HepG2 (cell line): ENCODE data around the gene ITCH. TPM values are rescaled to one million over a fixed set of nuclear protein-coding genes. Genes with fewer than 3 reads are reported as not detected.
A peak's percentile ranks its signal among the peaks of the same experiment; 100 is the strongest.

Source experiments
- CHCHD3 ChIP-seq: sonication (generic); formaldehyde crosslinking; IDR thresholded peaks from 2 replicates; pipeline ENCODE4 v1.8.0; 2022; ENCODE audit warnings: mild to moderate bottlenecking, missing genetic modification reagents, moderate library complexity
- DZIP1 ChIP-seq: sonication (generic); formaldehyde crosslinking; IDR thresholded peaks from 2 replicates; pipeline ENCODE4 v1.5.0; 2020; ENCODE audit warnings: mild to moderate bottlenecking, missing genetic modification reagents
- EP300 ChIP-seq, 3 experiments: sonication (generic) in 1 of 3; formaldehyde crosslinking in 1 of 3; IDR thresholded peaks; 2 replicates each; pipeline versions ENCODE4 v1.5.1 to v1.6.1; 2011 to 2020; ENCODE audit warnings: low read depth in 2 of 3, low read length in 2 of 3, borderline replicate concordance in 1 of 3, improper control_type of control experiment in 1 of 3, mild to moderate bottlenecking in 1 of 3, missing genetic modification reagents in 1 of 3, moderate library complexity in 1 of 3
- FIP1L1 ChIP-seq: fragments of 200-400 bp; formaldehyde crosslinking; IDR thresholded peaks from 2 replicates; pipeline ENCODE4 v1.6.1; 2018; ENCODE audit warnings: low read depth, mild to moderate bottlenecking, low read length, moderate library complexity, borderline replicate concordance; ENCODE audit not compliant: insufficient read depth
- FLYWCH1 ChIP-seq: sonication (generic); formaldehyde crosslinking; IDR thresholded peaks from 2 replicates; pipeline ENCODE4 v1.8.1; 2023; ENCODE audit warnings: mild to moderate bottlenecking, missing genetic modification reagents
- GABPA ChIP-seq, 2 experiments: IDR thresholded peaks; 2 replicates each; pipeline ENCODE4 v1.6.1; 2011 to 2016; ENCODE audit warnings: low read depth in 2 of 2, low read length in 1 of 2, missing biosample characterization in 1 of 2, missing genetic modification characterization in 1 of 2
- GLI4 ChIP-seq: sonication (generic); formaldehyde crosslinking; IDR thresholded peaks from 2 replicates; pipeline ENCODE4 v1.5.1; 2020; ENCODE audit warnings: missing genetic modification reagents, mild to moderate bottlenecking, moderate library complexity, borderline replicate concordance
- KAT7 ChIP-seq: IDR thresholded peaks from 2 replicates; pipeline ENCODE4 v1.6.1; 2018; ENCODE audit warnings: borderline replicate concordance, missing compliant biosample characterization
- NCOA2 ChIP-seq: sonication (generic); formaldehyde crosslinking; IDR thresholded peaks from 2 replicates; pipeline ENCODE4 v1.8.0; 2022; ENCODE audit warnings: inconsistent platforms
- NFATC3 ChIP-seq: sonication (generic); formaldehyde crosslinking; IDR thresholded peaks from 2 replicates; pipeline ENCODE4 v1.5.1; 2020; ENCODE audit warnings: mild to moderate bottlenecking, missing genetic modification reagents
- PBX3 ChIP-seq: sonication (generic); formaldehyde crosslinking; IDR thresholded peaks from 2 replicates; pipeline ENCODE4 v1.8.1; 2023; ENCODE audit warnings: missing genetic modification reagents, inconsistent platforms, borderline replicate concordance
- PREB ChIP-seq: sonication (generic); formaldehyde crosslinking; IDR thresholded peaks from 2 replicates; pipeline ENCODE4 v1.4.0; 2020; ENCODE audit warnings: missing genetic modification reagents
- PTBP1 ChIP-seq: fragments of 200-400 bp; formaldehyde crosslinking; IDR thresholded peaks from 2 replicates; pipeline ENCODE4 v1.6.1; 2018; ENCODE audit warnings: low read length, low read depth; ENCODE audit not compliant: poor library complexity, severe bottlenecking
- SAP130 ChIP-seq: IDR thresholded peaks from 2 replicates; pipeline ENCODE4 v1.6.1; 2016; ENCODE audit warnings: low read depth
- SKI ChIP-seq: fragments of 450-650 bp; IDR thresholded peaks from one replicate; pipeline ENCODE4 v1.6.1; 2018; ENCODE audit warnings: mild to moderate bottlenecking; ENCODE audit not compliant: partially characterized antibody
- TBX2 ChIP-seq: sonication (generic); formaldehyde crosslinking; IDR thresholded peaks from 2 replicates; pipeline ENCODE4 v1.5.0; 2020; ENCODE audit warnings: missing genetic modification reagents, mild to moderate bottlenecking, borderline replicate concordance
- YEATS4 ChIP-seq: sonication (generic); formaldehyde crosslinking; IDR thresholded peaks from 2 replicates; pipeline ENCODE4 v1.4.0; 2020; ENCODE audit warnings: missing genetic modification reagents, borderline replicate concordance
- ZGPAT ChIP-seq: IDR thresholded peaks from 2 replicates; pipeline ENCODE4 v1.6.1; 2016; ENCODE audit warnings: mild to moderate bottlenecking
- ZNF12 ChIP-seq: sonication (generic); formaldehyde crosslinking; IDR thresholded peaks from 2 replicates; pipeline ENCODE4 v1.5.0; 2020; ENCODE audit warnings: missing genetic modification reagents
- ZNF670 ChIP-seq: sonication (generic); formaldehyde crosslinking; IDR thresholded peaks from 2 replicates; pipeline ENCODE4 v1.8.0; 2022; ENCODE audit warnings: mild to moderate bottlenecking, missing genetic modification reagents, borderline replicate concordance
- ZNF761 ChIP-seq: sonication (generic); formaldehyde crosslinking; conservative IDR thresholded peaks from 2 replicates; pipeline ENCODE4 v1.4.0; 2020; ENCODE audit warnings: mild to moderate bottlenecking, missing genetic modification reagents
- polyA plus RNA-seq, 8 experiments: library from polyadenylated mRNA; depleted of rRNA in 3 of 8; stranded (reverse) in 7 of 8; unstranded in 1 of 8; fragments of >200 nt; fragmentation: Illumina TruSeq in 4 of 8; extraction: Trizol in 4 of 8; gene quantifications; 2 replicates each; pipeline versions ENCODE4 v1.2.1 to v1.2.3, GENCODE V29; 2011 to 2016; ENCODE audit warnings: low read depth in 4 of 8, missing spikeins in 1 of 8, mixed read lengths in 1 of 8; ENCODE audit not compliant: insufficient read depth in 1 of 8
- total RNA-seq, 5 experiments: library from RNA; depleted of rRNA; stranded (reverse); fragments of >200 nt; fragmentation: Illumina TruSeq; extraction: Trizol; gene quantifications; 2 replicates each; pipeline ENCODE4 v1.2.3, GENCODE V29; 2016; ENCODE audit warnings: low read depth in 1 of 5

The ITCH gene
- total and polyA plus RNA-seq, 2 of the 13 experiments (the other 11 are each of a cell fraction or from before 2014, with no cell fraction given) = 20.5 to 112 TPM

GRCh38 chr20:34363465-34364222 is 571 bp downstream of the ITCH start (continued):
- 0 out of 2 replicates have a peak, but pooled peaks have one; percentile 58 for TF ChIP-seq FLYWCH1 (CRISPR knock-in tag)
- peak; percentile 90 for TF ChIP-seq YEATS4 (CRISPR knock-in tag)
- no peak; the same call in 1 of the 2 replicates for TF ChIP-seq GLI4 (CRISPR knock-in tag)
- 0 out of 2 replicates have a peak, but pooled peaks have one; percentile 20 for TF ChIP-seq NFATC3
- 0 out of 2 replicates have a peak, but pooled peaks have one; percentile 6 for TF ChIP-seq ZNF12
- TF ChIP-seq PREB (CRISPR knock-in tag) = no peak
- TF ChIP-seq EP300 (IDR thresholded peaks at IDR 0.05; ENCODE audit: low read depth in 2 of 2, low read length in 2 of 2) = no peak
- TF ChIP-seq EP300 (CRISPR knock-in tag; IDR thresholded peaks at IDR 0.05; ENCODE audit: borderline replicate concordance) = no peak
- TF ChIP-seq ZGPAT (CRISPR knock-in tag) = peak; percentile 16; the same call in 1 of the 2 replicates
- no peak; the same call in 1 of the 2 replicates for TF ChIP-seq TBX2
- 0 out of 2 replicates have a peak, but pooled peaks have one; percentile 16 for TF ChIP-seq CHCHD3 (CRISPR knock-in tag)
- TF ChIP-seq ZNF761 (CRISPR knock-in tag) = no peak
- no peak for TF ChIP-seq KAT7
- peak; percentile 10; the same call in 1 of the 2 replicates for TF ChIP-seq PBX3 (CRISPR knock-in tag)
- TF ChIP-seq NCOA2 = peak; percentile 24; the same call in 1 of the 2 replicates
- TF ChIP-seq FIP1L1 = no peak
- TF ChIP-seq SAP130 (CRISPR knock-in tag) = no peak; the same call in 1 of the 2 replicates
- no peak for TF ChIP-seq GABPA (IDR thresholded peaks at IDR 0.05; ENCODE audit: low read depth, low read length)
- no peak for TF ChIP-seq GABPA (CRISPR knock-in tag; IDR thresholded peaks at IDR 0.05; ENCODE audit: low read depth)
- no peak for TF ChIP-seq ZNF670 (CRISPR knock-in tag)
- no peak for TF ChIP-seq SKI
- TF ChIP-seq PTBP1 = peak; percentile 14
- 0 out of 2 replicates have a peak, but pooled peaks have one; percentile 61 for TF ChIP-seq DZIP1
